ENCODE results near the gene LRRC27. TPM values are rescaled to one million over a fixed set of nuclear protein-coding genes. Genes with fewer than 3 reads are reported as not detected.

The LRRC27 gene
- polyA plus RNA-seq, 3 donors, result 3.6 to 12.8 (median 3.6) TPM

- no peak overlapping the region for H3K4me2 ChIP-seq (replicated peaks; ENCODE audit: extremely low read depth, low read length, poor library complexity, severe bottlenecking)
- WGBS (ENCODE audit: insufficient coverage), result 65% methylated on average over 8 of the region's 9 CpGs
- H3K27ac ChIP-seq (ENCODE audit: low read depth in 1 of 2, low read length in 2 of 2), result no peak overlapping the region
These were observed 61.7 kb downstream of the LRRC27 start for GRCh38 chr10:132393695-132394181.

GRCh38 chr10:132394201-132394811 lies 62.3 kb downstream of the LRRC27 start:
- Histone ChIP-seq H3K4me3 (replicated peaks in 1 of 3; ENCODE audit: low read depth in 2 of 3, low read length in 3 of 3) (no peak overlapping the region), H3K36me3 (replicated peaks in 1 of 2; ENCODE audit: control insufficient read depth in 1 of 2, insufficient read depth in 2 of 2, low read length in 2 of 2) (no peaks in the 10 kb centered on the region), H3K27me3 (ENCODE audit: control insufficient read depth in 2 of 2, insufficient read depth in 2 of 2, low read length in 2 of 2) (peaks cover 0 to 6% of the 10 kb centered on the region in 2 donors), H3K4me2 (replicated peaks; ENCODE audit: extremely low read depth, low read length, poor library complexity, severe bottlenecking) (peak overlapping the region; percentile 75), H3K27ac (ENCODE audit: low read depth in 1 of 2, low read length in 2 of 2) (no peak overlapping the region), H3K4me1 (ENCODE audit: control insufficient read depth in 1 of 2, insufficient read depth in 2 of 2, low read length in 2 of 2) (peaks cover 46 to 61% of the 10 kb centered on the region in 2 donors), H3K79me2 (ENCODE audit: insufficient read depth, low read length) (peaks cover 22% of the 10 kb centered on the region), H2AFZ (ENCODE audit: insufficient read depth, low read depth, low read length, poor library complexity, severe bottlenecking) (no peak overlapping the region), H3K9ac (ENCODE audit: insufficient read depth, low read length, poor library complexity, severe bottlenecking) (no peak overlapping the region), H4K20me1 (ENCODE audit: insufficient read depth, low read length) (peaks cover 17% of the 10 kb centered on the region), H3K9me3 (replicated peaks in 1 of 2; ENCODE audit: control insufficient read depth in 1 of 2, insufficient read depth in 1 of 2, low read length in 2 of 2) (no peaks in the 10 kb centered on the region)
- TF ChIP-seq CTCF (IDR thresholded peaks at IDR 0.05), result no peak
- WGBS (ENCODE audit: insufficient coverage), result 92% methylated on average over 10 of the region's 13 CpGs
- H3K4me3 Mint-ChIP-seq, result no peak overlapping the region
- H3K9me3 Mint-ChIP-seq, result peaks cover 0 to 7% (median 0%) of the 10 kb centered on the region in 7 donors
- H3K27me3 Mint-ChIP-seq (ENCODE audit: low read depth in 3 of 3), result peaks cover 5 to 18% (median 12%) of the 10 kb centered on the region in 3 donors
- DNase-seq, result no peak
- H3K36me3 Mint-ChIP-seq, result peaks cover 2 to 3% of the 10 kb centered on the region in 2 donors
- H3K4me1 Mint-ChIP-seq, result peaks cover 40% of the 10 kb centered on the region
- intact Hi-C loops (cut with micrococcal nuclease), result loop anchor here in 1 of 2 donors (5.0 to 10.0 kb wide), 3 partner anchors 38 to 240 kb away; no protein-coding TSS in a partner anchor
- H3K27ac Mint-ChIP-seq, result peak overlapping the region in 1 of 7 donors; percentile 40

More at GRCh38 chr10:132393695-132394181, 61.7 kb downstream of the LRRC27 start:
- no peak for TF ChIP-seq CTCF (IDR thresholded peaks at IDR 0.05)
- H3K9me3 ChIP-seq (replicated peaks in 1 of 2; ENCODE audit: control insufficient read depth in 1 of 2, insufficient read depth in 1 of 2, low read length in 2 of 2), result no peaks in the 10 kb centered on the region
- H3K36me3 Mint-ChIP-seq, result peaks cover 0 to 2% of the 10 kb centered on the region in 2 donors
- H3K9me3 Mint-ChIP-seq, result peaks cover 0 to 7% (median 0%) of the 10 kb centered on the region in 7 donors
- H3K4me1 ChIP-seq (ENCODE audit: control insufficient read depth in 1 of 2, insufficient read depth in 2 of 2, low read length in 2 of 2), result peaks cover 46 to 61% of the 10 kb centered on the region in 2 donors
- DNase-seq, result no peak
- H3K4me3 Mint-ChIP-seq, result no peak overlapping the region
- H3K27ac Mint-ChIP-seq, result peak overlapping the region in 2 of 7 donors; percentile 2 to 71
- no peaks in the 10 kb centered on the region for H3K36me3 ChIP-seq (replicated peaks in 1 of 2; ENCODE audit: control insufficient read depth in 1 of 2, insufficient read depth in 2 of 2, low read length in 2 of 2)
- H3K79me2 ChIP-seq (ENCODE audit: insufficient read depth, low read length), result peaks cover 17% of the 10 kb centered on the region
- peaks cover 12% of the 10 kb centered on the region for H4K20me1 ChIP-seq (ENCODE audit: insufficient read depth, low read length)
- H3K27me3 ChIP-seq (ENCODE audit: control insufficient read depth in 2 of 2, insufficient read depth in 2 of 2, low read length in 2 of 2), result peaks cover 0 to 6% of the 10 kb centered on the region in 2 donors
- no peak overlapping the region for H2AFZ ChIP-seq (ENCODE audit: insufficient read depth, low read depth, low read length, poor library complexity, severe bottlenecking)
- H3K27me3 Mint-ChIP-seq (ENCODE audit: low read depth in 3 of 3), result peaks cover 5 to 21% (median 12%) of the 10 kb centered on the region in 3 donors
- H3K9ac ChIP-seq (ENCODE audit: insufficient read depth, low read length, poor library complexity, severe bottlenecking), result no peak overlapping the region
- H3K4me1 Mint-ChIP-seq, result peaks cover 39% of the 10 kb centered on the region
- intact Hi-C loops (cut with micrococcal nuclease), result loop anchor here in 1 of 2 donors (5.0 to 10.0 kb wide), 3 partner anchors 39 to 241 kb away; no protein-coding TSS in a partner anchor
- no peak overlapping the region for H3K4me3 ChIP-seq (replicated peaks in 1 of 3; ENCODE audit: low read depth in 2 of 3, low read length in 3 of 3)
